HL-60 (cell line): ENCODE results near the gene KRTAP2-2.

ENCODE experiments used
- DNase-seq, 2 experiments: peaks; one replicate each; pipeline ENCODE4 v3.0.0-alpha.2; 2010 to 2020; ENCODE audit warnings: low read depth in 1 of 2, low spot score in 1 of 2
- H3K27ac ChIP-seq: fragments of 250-450 bp; sonication (Bioruptor Pico); replicated peaks from 2 replicates; pipeline ENCODE4 v1.5.1; 2020; ENCODE audit warnings: mild to moderate bottlenecking, moderate library complexity
- H3K27me3 ChIP-seq: fragments of 250-450 bp; sonication (Bioruptor Pico); 2 replicates; pipeline ENCODE4 v1.5.1; 2021; ENCODE audit warnings: mild to moderate bottlenecking, moderate library complexity; ENCODE audit not compliant: insufficient read depth, poor library complexity, severe bottlenecking
- H3K4me3 ChIP-seq: replicated peaks from 2 replicates; pipeline ENCODE4 v1.5.1; 2011; ENCODE audit warnings: mild to moderate bottlenecking, control low read depth, low read length; ENCODE audit not compliant: insufficient read depth
- GABPA ChIP-seq: IDR thresholded peaks from 2 replicates; pipeline ENCODE4 v1.6.1; 2012; ENCODE audit warnings: low read depth
- POLR2AphosphoS5 ChIP-seq: IDR thresholded peaks from 2 replicates; pipeline ENCODE4 v1.6.1; 2012; ENCODE audit warnings: low read depth
- SPI1 ChIP-seq: IDR thresholded peaks from 2 replicates; pipeline ENCODE4 v1.6.1; 2012; ENCODE audit warnings: low read depth, mild to moderate bottlenecking, borderline replicate concordance
- TF ChIP-seq, protein P1 (sequence below): IDR thresholded peaks from one replicate; pipeline ENCODE4 v1.5.1; 2011; ENCODE audit warnings: low read length, control low read depth, inconsistent platforms; ENCODE audit not compliant: insufficient read depth
- TF ChIP-seq, protein P2 (sequence below): IDR thresholded peaks from 2 replicates; pipeline ENCODE4 v1.6.1; 2012; ENCODE audit warnings: low read depth; ENCODE audit not compliant: insufficient replicate concordance

Gene KRTAP2-2

DNA sequence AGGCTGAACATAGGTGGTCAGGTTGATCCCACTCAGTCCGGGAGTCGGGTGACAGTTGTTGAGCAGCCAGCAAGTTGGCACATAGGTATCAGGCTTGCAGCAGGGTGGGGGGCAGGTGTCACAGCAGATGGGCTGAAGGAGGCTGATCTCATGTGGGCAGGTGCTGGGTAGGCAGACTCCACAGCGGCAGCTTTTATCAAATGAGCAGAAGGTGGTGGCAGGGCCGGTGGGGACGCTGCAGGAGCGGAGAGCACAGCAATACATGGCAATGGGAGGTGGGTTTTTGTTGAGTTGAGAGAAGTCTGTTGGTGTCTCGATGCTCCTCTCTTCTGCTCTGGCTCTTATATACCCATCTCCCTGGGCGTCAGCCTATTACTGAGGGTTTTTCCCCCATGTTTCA is 46.2 kb downstream of the KRTAP2-2 start, which contains the start of gene KRTAP3-1:
Gene KRTAP3-1 (minus strand): TSS at position 318 of the 400 bp plus-strand sequence. CDS start 54 bp downstream, at position 264.
- TF ChIP-seq POLR2AphosphoS5: no peak
- no peak for TF ChIP-seq SPI1
- TF ChIP-seq, protein P1, sequence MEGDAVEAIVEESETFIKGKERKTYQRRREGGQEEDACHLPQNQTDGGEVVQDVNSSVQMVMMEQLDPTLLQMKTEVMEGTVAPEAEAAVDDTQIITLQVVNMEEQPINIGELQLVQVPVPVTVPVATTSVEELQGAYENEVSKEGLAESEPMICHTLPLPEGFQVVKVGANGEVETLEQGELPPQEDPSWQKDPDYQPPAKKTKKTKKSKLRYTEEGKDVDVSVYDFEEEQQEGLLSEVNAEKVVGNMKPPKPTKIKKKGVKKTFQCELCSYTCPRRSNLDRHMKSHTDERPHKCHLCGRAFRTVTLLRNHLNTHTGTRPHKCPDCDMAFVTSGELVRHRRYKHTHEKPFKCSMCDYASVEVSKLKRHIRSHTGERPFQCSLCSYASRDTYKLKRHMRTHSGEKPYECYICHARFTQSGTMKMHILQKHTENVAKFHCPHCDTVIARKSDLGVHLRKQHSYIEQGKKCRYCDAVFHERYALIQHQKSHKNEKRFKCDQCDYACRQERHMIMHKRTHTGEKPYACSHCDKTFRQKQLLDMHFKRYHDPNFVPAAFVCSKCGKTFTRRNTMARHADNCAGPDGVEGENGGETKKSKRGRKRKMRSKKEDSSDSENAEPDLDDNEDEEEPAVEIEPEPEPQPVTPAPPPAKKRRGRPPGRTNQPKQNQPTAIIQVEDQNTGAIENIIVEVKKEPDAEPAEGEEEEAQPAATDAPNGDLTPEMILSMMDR: no peak
- TF ChIP-seq, protein P2, sequence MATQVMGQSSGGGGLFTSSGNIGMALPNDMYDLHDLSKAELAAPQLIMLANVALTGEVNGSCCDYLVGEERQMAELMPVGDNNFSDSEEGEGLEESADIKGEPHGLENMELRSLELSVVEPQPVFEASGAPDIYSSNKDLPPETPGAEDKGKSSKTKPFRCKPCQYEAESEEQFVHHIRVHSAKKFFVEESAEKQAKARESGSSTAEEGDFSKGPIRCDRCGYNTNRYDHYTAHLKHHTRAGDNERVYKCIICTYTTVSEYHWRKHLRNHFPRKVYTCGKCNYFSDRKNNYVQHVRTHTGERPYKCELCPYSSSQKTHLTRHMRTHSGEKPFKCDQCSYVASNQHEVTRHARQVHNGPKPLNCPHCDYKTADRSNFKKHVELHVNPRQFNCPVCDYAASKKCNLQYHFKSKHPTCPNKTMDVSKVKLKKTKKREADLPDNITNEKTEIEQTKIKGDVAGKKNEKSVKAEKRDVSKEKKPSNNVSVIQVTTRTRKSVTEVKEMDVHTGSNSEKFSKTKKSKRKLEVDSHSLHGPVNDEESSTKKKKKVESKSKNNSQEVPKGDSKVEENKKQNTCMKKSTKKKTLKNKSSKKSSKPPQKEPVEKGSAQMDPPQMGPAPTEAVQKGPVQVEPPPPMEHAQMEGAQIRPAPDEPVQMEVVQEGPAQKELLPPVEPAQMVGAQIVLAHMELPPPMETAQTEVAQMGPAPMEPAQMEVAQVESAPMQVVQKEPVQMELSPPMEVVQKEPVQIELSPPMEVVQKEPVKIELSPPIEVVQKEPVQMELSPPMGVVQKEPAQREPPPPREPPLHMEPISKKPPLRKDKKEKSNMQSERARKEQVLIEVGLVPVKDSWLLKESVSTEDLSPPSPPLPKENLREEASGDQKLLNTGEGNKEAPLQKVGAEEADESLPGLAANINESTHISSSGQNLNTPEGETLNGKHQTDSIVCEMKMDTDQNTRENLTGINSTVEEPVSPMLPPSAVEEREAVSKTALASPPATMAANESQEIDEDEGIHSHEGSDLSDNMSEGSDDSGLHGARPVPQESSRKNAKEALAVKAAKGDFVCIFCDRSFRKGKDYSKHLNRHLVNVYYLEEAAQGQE: no peak
- no peak for TF ChIP-seq GABPA
- Histone ChIP-seq H3K27ac (no peak within 1 kb of the TSS), H3K4me3 (no peak within 1 kb of the TSS), H3K27me3 (peaks cover 2% of the 10 kb centered on the region)
- DNase-seq: no peak
